Measurements from ENCODE around the gene LYSMD3.

The LYSMD3 gene

GRCh38 chr5:90551376-90551775 is 22.0 kb upstream of the LYSMD3 start:
- no peak overlapping the region for H3K4me3 ChIP-seq (ENCODE audit: low read length)
- H4K20me1 ChIP-seq (ENCODE audit: control insufficient read depth, insufficient read depth, low read depth, low read length): no peaks in the 10 kb centered on the region
- H3K4me2 ChIP-seq (ENCODE audit: low read length): no peak overlapping the region
- no peaks in the 10 kb centered on the region for H3K9me2 ChIP-seq (replicated peaks; ENCODE audit: control insufficient read depth, low read length)
- no peaks in the 10 kb centered on the region for H3K79me2 ChIP-seq (ENCODE audit: control insufficient read depth, low read length)
- H3K4me1 ChIP-seq (ENCODE audit: control insufficient read depth, low read length): no peaks in the 10 kb centered on the region
- no peaks in the 10 kb centered on the region for H3F3A ChIP-seq (ENCODE audit: control insufficient read depth, insufficient read depth)
- no peak overlapping the region for H3K27ac ChIP-seq (ENCODE audit: low read depth, low read length)
- no peaks in the 10 kb centered on the region for H3K36me3 ChIP-seq (ENCODE audit: control insufficient read depth, low read length)
- no peaks in the 10 kb centered on the region for H3K9me3 ChIP-seq (ENCODE audit: control insufficient read depth, insufficient read depth, low read length)
- H3K27me3 ChIP-seq (ENCODE audit: control insufficient read depth, low read length): peaks cover 55% of the 10 kb centered on the region
- no peak for TF ChIP-seq EZH2phosphoT487 (IDR thresholded peaks at IDR 0.05; ENCODE audit: borderline replicate concordance, low read length)
- TF ChIP-seq, protein P1, sequence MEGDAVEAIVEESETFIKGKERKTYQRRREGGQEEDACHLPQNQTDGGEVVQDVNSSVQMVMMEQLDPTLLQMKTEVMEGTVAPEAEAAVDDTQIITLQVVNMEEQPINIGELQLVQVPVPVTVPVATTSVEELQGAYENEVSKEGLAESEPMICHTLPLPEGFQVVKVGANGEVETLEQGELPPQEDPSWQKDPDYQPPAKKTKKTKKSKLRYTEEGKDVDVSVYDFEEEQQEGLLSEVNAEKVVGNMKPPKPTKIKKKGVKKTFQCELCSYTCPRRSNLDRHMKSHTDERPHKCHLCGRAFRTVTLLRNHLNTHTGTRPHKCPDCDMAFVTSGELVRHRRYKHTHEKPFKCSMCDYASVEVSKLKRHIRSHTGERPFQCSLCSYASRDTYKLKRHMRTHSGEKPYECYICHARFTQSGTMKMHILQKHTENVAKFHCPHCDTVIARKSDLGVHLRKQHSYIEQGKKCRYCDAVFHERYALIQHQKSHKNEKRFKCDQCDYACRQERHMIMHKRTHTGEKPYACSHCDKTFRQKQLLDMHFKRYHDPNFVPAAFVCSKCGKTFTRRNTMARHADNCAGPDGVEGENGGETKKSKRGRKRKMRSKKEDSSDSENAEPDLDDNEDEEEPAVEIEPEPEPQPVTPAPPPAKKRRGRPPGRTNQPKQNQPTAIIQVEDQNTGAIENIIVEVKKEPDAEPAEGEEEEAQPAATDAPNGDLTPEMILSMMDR (IDR thresholded peaks at IDR 0.05; ENCODE audit: low read depth, low read length, poor library complexity, severe bottlenecking): no peak

GRCh38 chr5:90550963-90551362 is 21.6 kb upstream of the LYSMD3 start:
- Histone ChIP-seq H3K9me3 (ENCODE audit: control insufficient read depth, insufficient read depth, low read length) (no peaks in the 10 kb centered on the region), H4K20me1 (ENCODE audit: control insufficient read depth, insufficient read depth, low read depth, low read length) (no peaks in the 10 kb centered on the region), H3K9me2 (replicated peaks; ENCODE audit: control insufficient read depth, low read length) (no peaks in the 10 kb centered on the region), H3K27ac (ENCODE audit: low read depth, low read length) (no peak overlapping the region), H3K79me2 (ENCODE audit: control insufficient read depth, low read length) (no peaks in the 10 kb centered on the region), H3K4me3 (ENCODE audit: low read length) (no peak overlapping the region), H3K27me3 (ENCODE audit: control insufficient read depth, low read length) (peaks cover 52% of the 10 kb centered on the region), H3K4me2 (ENCODE audit: low read length) (no peak overlapping the region), H3K4me1 (ENCODE audit: control insufficient read depth, low read length) (no peaks in the 10 kb centered on the region), H3F3A (ENCODE audit: control insufficient read depth, insufficient read depth) (no peaks in the 10 kb centered on the region), H3K36me3 (ENCODE audit: control insufficient read depth, low read length) (no peaks in the 10 kb centered on the region)
- TF ChIP-seq EZH2phosphoT487 (IDR thresholded peaks at IDR 0.05; ENCODE audit: borderline replicate concordance, low read length): no peak
- TF ChIP-seq, protein P1 (IDR thresholded peaks at IDR 0.05; ENCODE audit: low read depth, low read length, poor library complexity, severe bottlenecking): no peak

DNA sequence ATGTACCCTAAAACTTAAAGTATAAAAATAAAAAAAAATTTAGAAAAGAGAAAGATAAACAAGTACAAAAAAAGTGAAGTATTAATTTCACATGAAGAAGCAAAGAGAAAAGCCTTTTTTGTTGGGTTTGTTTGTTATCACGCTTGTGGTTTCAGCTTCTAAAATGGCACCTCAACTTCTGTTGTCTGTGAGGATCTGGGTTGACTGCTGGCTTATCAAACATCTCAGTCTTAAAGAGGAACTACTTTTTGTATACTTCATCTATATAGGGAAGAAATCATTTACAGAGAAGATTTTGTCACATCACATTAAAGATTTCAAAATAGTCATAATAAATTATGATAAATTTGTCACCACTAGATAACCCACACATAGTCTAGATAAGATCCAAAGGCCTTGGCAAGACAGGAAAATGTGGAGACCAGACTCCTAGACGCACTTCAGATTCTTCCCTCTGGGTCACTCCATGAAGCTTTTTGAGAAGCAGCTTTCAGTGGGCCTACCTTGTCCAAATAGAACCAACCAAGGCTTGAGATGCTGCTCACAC is 20.4 kb upstream of the LYSMD3 start:
- Histone ChIP-seq H3K9me2 (replicated peaks; ENCODE audit: control insufficient read depth, low read length) (no peaks in the 10 kb centered on the region), H4K20me1 (ENCODE audit: control insufficient read depth, insufficient read depth, low read depth, low read length) (no peaks in the 10 kb centered on the region), H3K79me2 (ENCODE audit: control insufficient read depth, low read length) (no peaks in the 10 kb centered on the region), H3K27me3 (ENCODE audit: control insufficient read depth, low read length) (peaks cover 56% of the 10 kb centered on the region), H3K9me3 (ENCODE audit: control insufficient read depth, insufficient read depth, low read length) (no peaks in the 10 kb centered on the region), H3K27ac (ENCODE audit: low read depth, low read length) (no peak overlapping the region), H3K4me1 (ENCODE audit: control insufficient read depth, low read length) (no peaks in the 10 kb centered on the region), H3K4me2 (ENCODE audit: low read length) (no peak overlapping the region), H3F3A (ENCODE audit: control insufficient read depth, insufficient read depth) (no peaks in the 10 kb centered on the region), H3K36me3 (ENCODE audit: control insufficient read depth, low read length) (no peaks in the 10 kb centered on the region), H3K4me3 (ENCODE audit: low read length) (no peak overlapping the region)
- TF ChIP-seq, protein P1 (IDR thresholded peaks at IDR 0.05; ENCODE audit: low read depth, low read length, poor library complexity, severe bottlenecking): no peak
- TF ChIP-seq EZH2phosphoT487 (IDR thresholded peaks at IDR 0.05; ENCODE audit: borderline replicate concordance, low read length): no peak

All from DOHH2 (cell line).